ENCODE measurements around the gene MAP3K10. TPM values are rescaled to one million over a fixed set of nuclear protein-coding genes. Genes with fewer than 3 reads are reported as not detected.

The MAP3K10 gene
- total and polyA plus RNA-seq, 8 donors = 5.9 to 32.8 (median 8.0) TPM

- WGBS, 2 donors = 84 to 97% methylated on average over 9 of the region's 9 CpGs
- DNase-seq = no peak
- Histone ChIP-seq H3K9me3 (no peaks in the 10 kb centered on the region), H3K4me1 (no peaks in the 10 kb centered on the region), H3K4me3 (no peak overlapping the region), H3K27ac (no peak overlapping the region), H3K27me3 (no peaks in the 10 kb centered on the region), H3K36me3 (no peaks in the 10 kb centered on the region)
- no peak for ATAC-seq
- intact Hi-C loops (cut with DNase I) = no loop called here
- no peak for FAIRE-seq
- TF ChIP-seq CTCF (IDR thresholded peaks at IDR 0.05) = no peak
Measured at GRCh38 chr19:40200341-40201099, 9.3 kb downstream of the MAP3K10 start.

- no peaks in the 10 kb centered on the region for H3K36me3 ChIP-seq
- intact Hi-C loops (cut with DNase I) = no loop called here
- H3K4me1 ChIP-seq = no peaks in the 10 kb centered on the region
- no peak for ATAC-seq
- no peaks in the 10 kb centered on the region for H3K27me3 ChIP-seq
- no peak for DNase-seq
- FAIRE-seq = no peak
- TF ChIP-seq CTCF (IDR thresholded peaks at IDR 0.05) = no peak
- no peaks in the 10 kb centered on the region for H3K9me3 ChIP-seq
- no peak overlapping the region for H3K27ac ChIP-seq
- no peak overlapping the region for H3K4me3 ChIP-seq
- 96 to 97% methylated on average over 9 to 16 of the region's 16 CpGs for WGBS, 2 donors
Measured at GRCh38 chr19:40204381-40204780, 13.2 kb downstream of the MAP3K10 start.

- no peaks in the 10 kb centered on the region for H3K36me3 ChIP-seq
Measured at GRCh38 chr19:40205760-40206159, 14.5 kb downstream of the MAP3K10 start.

GRCh38 chr19:40208602-40209001 is 17.4 kb downstream of the MAP3K10 start:
- no peak for FAIRE-seq
- DNase-seq = no peak
- Histone ChIP-seq H3K4me1 (no peaks in the 10 kb centered on the region), H3K27me3 (no peaks in the 10 kb centered on the region), H3K36me3 (no peaks in the 10 kb centered on the region), H3K4me3 (no peak overlapping the region), H3K27ac (no peak overlapping the region), H3K9me3 (no peaks in the 10 kb centered on the region)
- ATAC-seq = no peak
- no peak for TF ChIP-seq CTCF (IDR thresholded peaks at IDR 0.05)
- intact Hi-C loops (cut with DNase I) = no loop called here
- WGBS, 2 donors = 97 to 98% methylated on average over 5 of the region's 5 CpGs

More at GRCh38 chr19:40205760-40206159, 14.5 kb downstream of the MAP3K10 start:
- Histone ChIP-seq H3K27ac (no peak overlapping the region), H3K9me3 (no peaks in the 10 kb centered on the region), H3K4me1 (no peaks in the 10 kb centered on the region), H3K27me3 (no peaks in the 10 kb centered on the region), H3K4me3 (no peak overlapping the region)
- FAIRE-seq (no peak), ATAC-seq (no peak), DNase-seq (no peak)
- no peak for TF ChIP-seq CTCF (IDR thresholded peaks at IDR 0.05)
- intact Hi-C loops (cut with DNase I) = no loop called here
- WGBS, 2 donors = 97% methylated on average over 12 to 21 of the region's 21 CpGs

GRCh38 chr19:40210889-40211288 is 19.7 kb downstream of the MAP3K10 start:
- no peak overlapping the region for H3K4me3 ChIP-seq
- no peak for DNase-seq
- no peak for FAIRE-seq
- intact Hi-C loops (cut with DNase I) = no loop called here
- TF ChIP-seq CTCF (IDR thresholded peaks at IDR 0.05) = no peak
- ATAC-seq = no peak
- no peaks in the 10 kb centered on the region for H3K9me3 ChIP-seq
- no peaks in the 10 kb centered on the region for H3K36me3 ChIP-seq
- no peak overlapping the region for H3K27ac ChIP-seq
- H3K27me3 ChIP-seq = no peaks in the 10 kb centered on the region
- WGBS, 2 donors = 90 to 91% methylated on average over 5 of the region's 5 CpGs
- no peaks in the 10 kb centered on the region for H3K4me1 ChIP-seq
